Sigmoid colon (tissue), 7 donors: ENCODE data around the gene EML4. TPM values are rescaled to one million over a fixed set of nuclear protein-coding genes. Genes with fewer than 3 reads are reported as not detected.

Experiments used
- DNase-seq: peaks from one replicate; pipeline ENCODE4 v3.0.0-alpha.2; 2019
- H3K27ac ChIP-seq, 4 donors: fragments of 200-600 bp; sonication (generic); one replicate each; pipeline ENCODE4 v1.5.1; 2016 to 2019; ENCODE audit warnings: mild to moderate bottlenecking in 1 of 4
- H3K27me3 ChIP-seq, 3 donors: fragments of 200-600 bp; sonication (generic); one replicate each; pipeline ENCODE4 v1.5.1; 2019; ENCODE audit warnings: mild to moderate bottlenecking in 1 of 3
- H3K36me3 ChIP-seq, 4 donors: fragments of 200-600 bp; sonication (generic); one replicate each; pipeline ENCODE4 v1.5.1; 2016 to 2019
- H3K4me1 ChIP-seq, 4 donors: fragments of 200-600 bp; sonication (generic); one replicate each; pipeline ENCODE4 v1.5.1; 2017 to 2019
- H3K4me3 ChIP-seq, 4 donors: fragments of 200-600 bp; sonication (generic); one replicate each; pipeline ENCODE4 v1.5.1; 2017 to 2019; ENCODE audit warnings: mild to moderate bottlenecking in 2 of 4, moderate library complexity in 1 of 4
- H3K9me3 ChIP-seq, 4 donors: fragments of 200-600 bp in 3 of 4; sonication (generic) in 3 of 4; one replicate each; pipeline versions ENCODE4 v1.5.1 to v1.6.1; 2013 to 2019
- EP300 ChIP-seq, 4 donors: sonication (generic); formaldehyde crosslinking; IDR thresholded peaks; one replicate each; pipeline ENCODE4 v1.6.1; 2017; ENCODE audit warnings: antibody characterized with exemption in 4 of 4
- POLR2A ChIP-seq, 2 donors: fragments of 450-650 bp; IDR thresholded peaks; one replicate each; pipeline ENCODE4 v1.6.1; 2016; ENCODE audit warnings: antibody characterized with exemption in 2 of 2, mild to moderate bottlenecking in 2 of 2, moderate library complexity in 2 of 2
- POLR2AphosphoS5 ChIP-seq, 4 donors: sonication (generic); formaldehyde crosslinking; IDR thresholded peaks; one replicate each; pipeline ENCODE4 v1.6.1; 2017; ENCODE audit warnings: antibody characterized with exemption in 4 of 4
- WGBS, 2 donors: extraction: QIAGEN DNeasy Blood & Tissue Kit; methylation state at CpG; one replicate each; pipeline ENCODE4 v1.1.7; 2013; 5-methylcytosine and 5-hydroxymethylcytosine counted together
- intact Hi-C: fragments of 100-400 bp; cut with DNase I; formaldehyde crosslinking; loops from one replicate; pipeline ENCODE4 v1.15.1; 2023
- polyA plus RNA-seq, 3 donors: library from polyadenylated mRNA; stranded (reverse); fragments of 200-250 nt; gene quantifications; one replicate each; pipeline ENCODE4 v1.2.3, GENCODE V29; 2013
- total RNA-seq, 4 donors: library from RNA; depleted of rRNA; stranded (reverse); fragments of >200 nt; gene quantifications; one replicate each; pipeline ENCODE4 v1.1.0, GENCODE V29; 2016
- TF ChIP-seq, protein P1 (sequence below), 4 experiments: fragments of 450-650 bp in 3 of 4; fragments of 200-600 bp in 1 of 4; IDR thresholded peaks; one replicate each; pipeline ENCODE4 v1.5.1; 2016 to 2019; ENCODE audit warnings: antibody characterized with exemption in 4 of 4, mild to moderate bottlenecking in 3 of 4, moderate library complexity in 2 of 4
- donor health status: healthy with polysubstance abuse.
- donor health status: Bipolar disorder and iron deficiency.
- donor health status: healthy.

EML4 gene
- total and polyA plus RNA-seq, 7 donors = 16.1 to 27.8 (median 17.8) TPM

DNA sequence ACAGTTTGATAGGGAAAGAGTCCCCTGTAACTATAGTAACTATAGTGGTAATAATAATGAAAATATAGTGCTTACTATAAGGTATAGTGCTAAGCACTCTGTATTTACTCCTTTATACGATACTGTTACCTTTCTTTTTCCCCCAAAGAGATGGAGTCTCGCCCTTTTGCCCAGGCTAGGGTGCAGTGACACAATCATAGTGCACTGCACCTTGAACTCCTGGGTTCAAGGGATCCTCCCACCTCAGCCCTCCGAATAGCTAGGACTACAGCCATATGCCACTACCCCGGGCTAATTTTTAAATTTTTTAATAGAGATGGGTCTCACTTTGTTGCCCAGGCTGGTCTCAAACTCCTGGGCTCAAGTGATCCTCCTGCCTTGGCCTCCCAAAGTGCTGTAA, 34.6 kb downstream of the EML4 start:
- Histone ChIP-seq H3K4me3 (no peak overlapping the region), H3K4me1 (peaks cover 0 to 16% (median 8%) of the 10 kb centered on the region in 4 donors), H3K9me3 (no peaks in the 10 kb centered on the region), H3K27ac (no peak overlapping the region), H3K36me3 (no peaks in the 10 kb centered on the region), H3K27me3 (no peaks in the 10 kb centered on the region)
- no peak for DNase-seq
- TF ChIP-seq, protein P1, sequence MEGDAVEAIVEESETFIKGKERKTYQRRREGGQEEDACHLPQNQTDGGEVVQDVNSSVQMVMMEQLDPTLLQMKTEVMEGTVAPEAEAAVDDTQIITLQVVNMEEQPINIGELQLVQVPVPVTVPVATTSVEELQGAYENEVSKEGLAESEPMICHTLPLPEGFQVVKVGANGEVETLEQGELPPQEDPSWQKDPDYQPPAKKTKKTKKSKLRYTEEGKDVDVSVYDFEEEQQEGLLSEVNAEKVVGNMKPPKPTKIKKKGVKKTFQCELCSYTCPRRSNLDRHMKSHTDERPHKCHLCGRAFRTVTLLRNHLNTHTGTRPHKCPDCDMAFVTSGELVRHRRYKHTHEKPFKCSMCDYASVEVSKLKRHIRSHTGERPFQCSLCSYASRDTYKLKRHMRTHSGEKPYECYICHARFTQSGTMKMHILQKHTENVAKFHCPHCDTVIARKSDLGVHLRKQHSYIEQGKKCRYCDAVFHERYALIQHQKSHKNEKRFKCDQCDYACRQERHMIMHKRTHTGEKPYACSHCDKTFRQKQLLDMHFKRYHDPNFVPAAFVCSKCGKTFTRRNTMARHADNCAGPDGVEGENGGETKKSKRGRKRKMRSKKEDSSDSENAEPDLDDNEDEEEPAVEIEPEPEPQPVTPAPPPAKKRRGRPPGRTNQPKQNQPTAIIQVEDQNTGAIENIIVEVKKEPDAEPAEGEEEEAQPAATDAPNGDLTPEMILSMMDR (IDR thresholded peaks at IDR 0.05) = no peak
- TF ChIP-seq POLR2A (IDR thresholded peaks at IDR 0.05) (no peak), EP300 (IDR thresholded peaks at IDR 0.05) (no peak), POLR2AphosphoS5 (IDR thresholded peaks at IDR 0.05) (no peak)
- intact Hi-C loops = no loop called here
- WGBS, 2 donors = 88 to 96% methylated on average over 4 of the region's 4 CpGs

DNA sequence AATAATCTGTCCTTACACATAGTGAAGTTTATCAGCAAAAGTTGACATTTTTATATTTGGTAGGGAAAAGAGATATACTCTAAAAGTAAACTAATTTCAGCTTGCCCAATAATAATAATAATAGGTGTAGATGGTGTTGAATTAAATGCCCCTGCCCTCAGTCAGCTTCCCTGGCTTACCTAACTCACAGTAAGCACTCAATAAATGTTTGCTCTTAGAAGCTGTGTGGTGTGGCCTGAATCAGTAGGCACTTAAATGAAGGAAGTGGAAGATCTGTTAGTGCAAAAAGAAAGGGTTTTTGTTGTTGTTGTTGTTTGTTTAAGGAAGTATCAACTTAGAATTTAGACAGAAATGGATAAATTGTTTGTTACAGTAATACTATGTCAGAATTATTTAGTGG, 36.2 kb downstream of the EML4 start:
- Histone ChIP-seq H3K36me3 (no peaks in the 10 kb centered on the region), H3K27me3 (no peaks in the 10 kb centered on the region), H3K9me3 (no peaks in the 10 kb centered on the region), H3K4me3 (no peak overlapping the region), H3K4me1 (peaks cover 0 to 14% (median 6%) of the 10 kb centered on the region in 4 donors), H3K27ac (no peak overlapping the region)
- DNase-seq = no peak
- intact Hi-C loops = no loop called here
- TF ChIP-seq, protein P1 (IDR thresholded peaks at IDR 0.05) = no peak
- TF ChIP-seq POLR2A (IDR thresholded peaks at IDR 0.05) (no peak), EP300 (IDR thresholded peaks at IDR 0.05) (no peak), POLR2AphosphoS5 (IDR thresholded peaks at IDR 0.05) (no peak)

DNA sequence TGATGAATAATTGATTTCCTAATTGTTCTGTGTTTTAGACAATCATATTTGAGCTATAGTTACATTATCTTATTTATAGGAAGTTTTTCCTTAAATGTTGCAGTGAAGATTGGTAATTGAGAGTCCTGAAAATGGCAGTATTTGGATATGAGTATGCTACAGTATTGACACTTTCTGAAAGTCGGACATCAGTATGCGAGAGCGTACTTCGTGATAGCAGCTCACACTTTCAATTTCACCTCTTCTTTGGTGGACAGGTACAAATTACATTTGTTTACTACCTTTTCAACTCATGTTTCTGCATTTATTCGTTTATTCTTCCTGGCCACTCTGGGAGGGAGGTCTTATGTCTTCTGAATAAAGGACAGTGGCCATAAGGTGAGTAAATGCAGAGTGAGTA, 38.7 kb downstream of the EML4 start:
- Histone ChIP-seq H3K27me3 (no peaks in the 10 kb centered on the region), H3K36me3 (no peaks in the 10 kb centered on the region), H3K9me3 (no peaks in the 10 kb centered on the region), H3K4me1 (peaks cover 0 to 2% (median 0%) of the 10 kb centered on the region in 4 donors), H3K27ac (no peak overlapping the region), H3K4me3 (no peak overlapping the region)
- intact Hi-C loops = no loop called here
- WGBS, 2 donors = 91 to 96% methylated on average over 5 of the region's 5 CpGs
- TF ChIP-seq, protein P1 (IDR thresholded peaks at IDR 0.05) = no peak
- no peak for DNase-seq

DNA sequence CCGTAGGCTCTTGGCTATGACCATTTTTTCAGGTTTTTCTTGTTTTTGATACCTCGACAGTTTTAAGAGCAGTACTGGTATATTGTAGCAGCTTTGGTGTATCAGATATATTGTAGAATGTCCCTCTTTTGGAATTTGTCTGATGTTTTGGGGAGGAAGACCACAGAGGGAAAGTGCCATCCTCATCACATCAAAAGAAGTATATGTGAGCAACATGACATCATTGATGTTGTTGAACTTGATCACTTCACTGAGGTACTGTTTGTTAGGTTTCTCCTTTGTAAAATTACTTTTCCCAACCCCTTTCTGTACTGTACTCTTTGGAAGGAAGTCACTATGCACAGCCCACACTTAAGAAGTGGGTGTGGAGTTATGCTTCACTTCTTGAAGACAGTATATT, 41.0 kb downstream of the EML4 start:
- Histone ChIP-seq H3K27ac (no peak overlapping the region), H3K27me3 (no peaks in the 10 kb centered on the region), H3K4me1 (peaks cover 0 to 9% (median 0%) of the 10 kb centered on the region in 4 donors), H3K4me3 (no peak overlapping the region), H3K36me3 (no peaks in the 10 kb centered on the region), H3K9me3 (no peaks in the 10 kb centered on the region)
- TF ChIP-seq POLR2AphosphoS5 (IDR thresholded peaks at IDR 0.05) (no peak), EP300 (IDR thresholded peaks at IDR 0.05) (no peak), POLR2A (IDR thresholded peaks at IDR 0.05) (no peak)
- TF ChIP-seq, protein P1 (IDR thresholded peaks at IDR 0.05) = no peak
- intact Hi-C loops = no loop called here
- 93 to 94% methylated on average over 2 of the region's 2 CpGs for WGBS, 2 donors
- DNase-seq = no peak

DNA sequence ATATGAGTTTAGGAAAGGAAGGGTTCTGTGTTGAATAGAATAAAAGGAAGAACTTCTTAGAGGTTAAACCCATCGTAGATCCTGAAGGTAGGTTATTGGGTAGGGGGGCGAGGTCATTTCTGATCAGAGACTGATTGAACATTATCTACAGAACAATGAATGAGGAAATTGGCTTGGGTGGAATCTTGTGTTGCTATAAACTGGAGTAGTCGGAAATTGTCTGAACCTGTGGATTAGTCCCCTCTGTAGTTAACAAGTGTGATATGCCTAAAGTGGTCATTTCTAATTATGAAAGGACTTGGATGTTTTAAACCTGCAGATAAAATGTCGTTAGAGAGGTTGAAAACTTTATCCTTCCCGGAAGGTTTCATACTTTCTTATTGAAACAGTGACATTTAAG, 42.1 kb downstream of the EML4 start:
- TF ChIP-seq, protein P1 (IDR thresholded peaks at IDR 0.05) = no peak
- no peak for TF ChIP-seq EP300 (IDR thresholded peaks at IDR 0.05)
- TF ChIP-seq POLR2AphosphoS5 (IDR thresholded peaks at IDR 0.05) = no peak
- TF ChIP-seq POLR2A (IDR thresholded peaks at IDR 0.05) = no peak
- Histone ChIP-seq H3K27ac (no peak overlapping the region), H3K9me3 (no peaks in the 10 kb centered on the region), H3K4me3 (no peak overlapping the region), H3K36me3 (no peaks in the 10 kb centered on the region), H3K4me1 (peaks cover 0 to 9% (median 1%) of the 10 kb centered on the region in 4 donors), H3K27me3 (no peaks in the 10 kb centered on the region)
- WGBS, 2 donors = 90 to 91% methylated on average over 5 of the region's 5 CpGs
- intact Hi-C loops = no loop called here
- DNase-seq = no peak
